OCI-LY7 (cell line): ENCODE data around the gene ARAP1. TPM values are rescaled to one million over a fixed set of nuclear protein-coding genes. Genes with fewer than 3 reads are reported as not detected.

Experiments used
- BruUV-seq: library from RNA; stranded (reverse); fragments of 400-500 nt; replicated peaks from 2 replicates; lab custom pipeline; 2021; lab: Mats Ljungman, UMichigan
- CTCF ChIA-PET: fragments of 300-600 bp; sonication (Branson Sonifier 250); formaldehyde crosslinking; loops from one replicate; lab custom pipeline; 2022; ENCODE audit warnings: antibody characterized with exemption; ENCODE audit not compliant: unreplicated experiment; lab: Charles Lee
- POLR2A ChIA-PET: fragments of 300-600 bp; sonication (Branson Sonifier 250); formaldehyde crosslinking; loops from one replicate; lab custom pipeline; 2022; ENCODE audit warnings: antibody characterized with exemption; lab: Charles Lee
- DNase-seq: peaks from one replicate; pipeline ENCODE4 v3.0.0-alpha.2; 2015; ENCODE audit warnings: low spot score
- H2AFZ ChIP-seq: fragments of 200-600 bp; sonication (generic), shearing (Covaris generic); 2 replicates; pipeline ENCODE4 v1.6.1; 2014; ENCODE audit warnings: mild to moderate bottlenecking, antibody characterized with exemption, low read length, moderate library complexity
- H3K27ac ChIP-seq: fragments of 200-600 bp; sonication (generic); 2 replicates; pipeline ENCODE4 v1.5.1; 2014; ENCODE audit warnings: mixed run types, low read depth, mild to moderate bottlenecking, moderate library complexity, low read length, inconsistent platforms; ENCODE audit not compliant: poor library complexity, severe bottlenecking
- H3K36me3 ChIP-seq: fragments of 200-600 bp; sonication (generic); 2 replicates; pipeline ENCODE4 v1.6.1; 2014; ENCODE audit warnings: mild to moderate bottlenecking, antibody characterized with exemption, low read length, moderate library complexity, mixed read lengths; ENCODE audit not compliant: insufficient read depth
- H3K4me1 ChIP-seq: fragments of 200-600 bp; sonication (generic); 2 replicates; pipeline ENCODE4 v1.5.1; 2014; ENCODE audit warnings: mild to moderate bottlenecking, low read length; ENCODE audit not compliant: insufficient read depth, poor library complexity, severe bottlenecking
- H3K4me2 ChIP-seq: fragments of 200-600 bp; sonication (generic); 2 replicates; pipeline ENCODE4 v1.6.1; 2014; ENCODE audit warnings: mild to moderate bottlenecking, low read length
- H3K4me3 ChIP-seq: fragments of 200-600 bp; sonication (generic); 2 replicates; pipeline ENCODE4 v1.5.1; 2014; ENCODE audit warnings: mild to moderate bottlenecking, low read depth, low read length; ENCODE audit not compliant: poor library complexity, severe bottlenecking
- H3K79me2 ChIP-seq: fragments of 200-600 bp; sonication (generic); 2 replicates; pipeline ENCODE4 v1.6.1; 2016; ENCODE audit warnings: low read depth, mild to moderate bottlenecking, low read length, moderate library complexity, mixed read lengths; ENCODE audit not compliant: insufficient read depth
- H3K9me2 ChIP-seq: fragments of 200-600 bp; sonication (generic); 2 replicates; pipeline ENCODE4 v1.6.1; 2016; ENCODE audit warnings: mild to moderate bottlenecking, low read length, mixed read lengths; ENCODE audit not compliant: insufficient read depth
- H3K9me3 ChIP-seq: fragments of 200-600 bp; sonication (generic); 2 replicates; pipeline ENCODE4 v1.6.1; 2014; ENCODE audit warnings: mild to moderate bottlenecking, mixed run types, low read length, mixed read lengths
- H4K20me1 ChIP-seq: fragments of 200-600 bp; sonication (generic); 2 replicates; pipeline ENCODE4 v1.6.1; 2014; ENCODE audit warnings: mild to moderate bottlenecking, antibody characterized with exemption, low read length, moderate library complexity, mixed read lengths; ENCODE audit not compliant: insufficient read depth
- EZH2phosphoT487 ChIP-seq: fragments of 200-600 bp; sonication (generic); IDR thresholded peaks from 2 replicates; pipeline ENCODE4 v1.6.1; 2018; ENCODE audit warnings: low read depth, borderline replicate concordance, mild to moderate bottlenecking, mixed run types, antibody characterized with exemption, low read length, moderate library complexity, mixed read lengths
- intact Hi-C: fragments of 100-400 bp; cut with micrococcal nuclease; formaldehyde crosslinking; loops from one replicate; pipeline ENCODE4 v1.10.0; 2022; ENCODE audit not compliant: unreplicated experiment
- total RNA-seq, 2 experiments: library from RNA; depleted of rRNA in 1 of 2; stranded (reverse); fragments of >200 nt in 1 of 2; shearing (Covaris generic) in 1 of 2; gene quantifications; 2 replicates each; pipeline ENCODE4 v1.2.3, GENCODE V29; 2014 to 2022
- TF ChIP-seq, protein P1 (sequence below): fragments of 200-600 bp; sonication (generic); conservative IDR thresholded peaks from 2 replicates; pipeline ENCODE4 v1.5.1; 2014; ENCODE audit warnings: mild to moderate bottlenecking, antibody characterized with exemption, low read length, moderate library complexity, mixed read lengths

ARAP1 gene
- total RNA-seq, 2 experiments from 2014 or later: 65.6 to 106 TPM

DNA sequence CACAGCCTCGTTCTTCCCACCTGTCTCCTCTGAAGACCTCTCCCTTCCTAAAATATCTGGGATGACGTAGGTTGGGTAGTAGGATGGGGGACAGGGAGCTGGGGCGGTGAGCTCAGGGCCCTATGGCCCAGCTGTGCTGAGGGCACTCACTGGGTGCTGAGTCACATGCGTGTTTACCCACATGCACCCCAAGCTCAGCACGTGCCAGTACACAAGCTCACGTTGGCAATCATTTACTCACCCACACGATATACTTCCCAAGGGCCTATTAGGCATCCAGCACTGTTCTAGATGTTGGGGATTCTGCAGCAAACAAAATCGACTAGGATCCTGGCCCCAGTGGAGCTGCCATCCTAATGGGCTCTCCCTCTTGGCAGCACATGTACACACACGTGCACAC, 28.7 kb downstream of the ARAP1 start:
- H3K9me2 ChIP-seq: no peaks in the 10 kb centered on the region
- H2AFZ ChIP-seq: no peak overlapping the region
- H3K4me1 ChIP-seq: peaks cover 47% of the 10 kb centered on the region
- intact Hi-C loops: no loop called here
- H3K36me3 ChIP-seq: peaks cover 36% of the 10 kb centered on the region; the same call in 1 of the 2 replicates
- ChIA-PET POLR2A (interaction anchor here (0.7 kb wide), 1 partner anchor 17 kb away, joined by 3 read pairs; no protein-coding TSS in a partner anchor), CTCF (interaction anchor here (1.4 kb wide), 1 partner anchor 64 kb away, joined by 4 read pairs; no protein-coding TSS in a partner anchor)
- TF ChIP-seq EZH2phosphoT487: no peak
- TF ChIP-seq, protein P1, sequence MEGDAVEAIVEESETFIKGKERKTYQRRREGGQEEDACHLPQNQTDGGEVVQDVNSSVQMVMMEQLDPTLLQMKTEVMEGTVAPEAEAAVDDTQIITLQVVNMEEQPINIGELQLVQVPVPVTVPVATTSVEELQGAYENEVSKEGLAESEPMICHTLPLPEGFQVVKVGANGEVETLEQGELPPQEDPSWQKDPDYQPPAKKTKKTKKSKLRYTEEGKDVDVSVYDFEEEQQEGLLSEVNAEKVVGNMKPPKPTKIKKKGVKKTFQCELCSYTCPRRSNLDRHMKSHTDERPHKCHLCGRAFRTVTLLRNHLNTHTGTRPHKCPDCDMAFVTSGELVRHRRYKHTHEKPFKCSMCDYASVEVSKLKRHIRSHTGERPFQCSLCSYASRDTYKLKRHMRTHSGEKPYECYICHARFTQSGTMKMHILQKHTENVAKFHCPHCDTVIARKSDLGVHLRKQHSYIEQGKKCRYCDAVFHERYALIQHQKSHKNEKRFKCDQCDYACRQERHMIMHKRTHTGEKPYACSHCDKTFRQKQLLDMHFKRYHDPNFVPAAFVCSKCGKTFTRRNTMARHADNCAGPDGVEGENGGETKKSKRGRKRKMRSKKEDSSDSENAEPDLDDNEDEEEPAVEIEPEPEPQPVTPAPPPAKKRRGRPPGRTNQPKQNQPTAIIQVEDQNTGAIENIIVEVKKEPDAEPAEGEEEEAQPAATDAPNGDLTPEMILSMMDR: no peak
- H3K4me3 ChIP-seq: no peak overlapping the region
- H3K4me2 ChIP-seq: no peak overlapping the region
- no peaks in the 10 kb centered on the region for H4K20me1 ChIP-seq
- no TSS peak for BruUV-seq
- H3K9me3 ChIP-seq: no peaks in the 10 kb centered on the region
- H3K79me2 ChIP-seq: peaks cover 32% of the 10 kb centered on the region
- H3K27ac ChIP-seq: no peak overlapping the region
- no peak for DNase-seq

DNA sequence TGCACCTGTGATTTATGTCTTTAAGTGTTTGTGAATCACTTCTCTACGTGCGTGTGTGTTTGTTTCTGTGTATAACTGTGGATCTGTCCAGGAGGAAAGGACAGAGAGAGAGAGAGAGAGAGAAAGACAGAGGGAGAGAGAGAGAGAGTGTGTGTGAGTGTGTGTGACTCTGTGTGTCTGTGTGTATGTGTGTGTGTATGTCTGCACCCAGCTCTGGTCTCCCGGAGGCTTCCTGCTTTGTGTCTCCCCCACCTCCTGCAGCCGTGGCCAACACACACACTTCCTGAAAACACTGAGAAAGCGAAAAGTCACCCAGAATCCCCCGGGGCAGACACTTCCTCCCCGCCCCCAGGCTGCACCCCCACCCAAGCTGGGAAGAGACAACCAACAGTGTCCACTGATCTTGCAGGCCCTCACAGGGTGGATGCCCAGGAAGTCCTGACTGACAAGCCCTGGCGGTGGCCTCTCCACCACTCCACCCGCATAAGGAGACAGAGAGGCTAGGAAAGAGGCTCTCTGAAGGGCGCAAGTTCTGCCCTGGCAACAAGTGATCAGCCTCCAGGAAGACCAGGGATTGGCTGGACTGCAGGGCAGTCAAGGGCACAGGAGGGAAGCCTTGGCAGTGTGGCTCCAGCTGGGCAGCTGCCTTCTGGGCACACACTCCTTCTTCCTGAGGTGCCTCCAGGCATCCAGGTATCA, 30.0 kb downstream of the ARAP1 start:
- no TSS peak for BruUV-seq
- no peaks in the 10 kb centered on the region for H4K20me1 ChIP-seq

More for the DNA sequence above, 30.0 kb downstream of the ARAP1 start:
- TF ChIP-seq, protein P1: no peak
- TF ChIP-seq EZH2phosphoT487: no peak
- Histone ChIP-seq H3K4me3 (peak overlapping the region; percentile 73), H3K9me3 (no peaks in the 10 kb centered on the region), H3K36me3 (peaks cover 47% of the 10 kb centered on the region; the same call in 1 of the 2 replicates), H2AFZ (peak overlapping the region; percentile 53), H3K27ac (peak overlapping the region; percentile 56), H3K79me2 (peaks cover 33% of the 10 kb centered on the region), H3K4me1 (peaks cover 47% of the 10 kb centered on the region), H3K4me2 (peak overlapping the region; percentile 86), H3K9me2 (no peaks in the 10 kb centered on the region)
- POLR2A ChIA-PET: interaction anchor here (0.6 to 2.2 kb wide), 6 partner anchors 15 to 443 kb away, joined by 3 to 9 read pairs (median 4); partner anchors contain the start of gene STARD10
- peak; percentile 91 for DNase-seq
- CTCF ChIA-PET: no interaction called here
- intact Hi-C loops: no loop called here
